Smooth muscle cell (in vitro differentiated cells): ENCODE data around the gene MXI1. TPM values are rescaled to one million over a fixed set of nuclear protein-coding genes. Genes with fewer than 3 reads are reported as not detected.

Experiments
- DNase-seq: peaks from one replicate; lab custom pipeline; 2025; ENCODE audit not compliant: unreplicated experiment; lab: John Stamatoyannopoulos, UW
- H2AFZ ChIP-seq: fragments of 200-600 bp; sonication (generic); 2 replicates; pipeline ENCODE4 v1.6.0; 2016; ENCODE audit warnings: antibody characterized with exemption, low read depth, mild to moderate bottlenecking
- H3F3A ChIP-seq: fragments of 200-600 bp; sonication (generic); 2 replicates; pipeline ENCODE4 v1.6.0; 2017; ENCODE audit warnings: antibody characterized with exemption, low read depth
- H3K27ac ChIP-seq: fragments of 200-600 bp; sonication (generic); 2 replicates; pipeline ENCODE4 v1.5.1; 2016; ENCODE audit warnings: low read depth, mild to moderate bottlenecking
- H3K27me3 ChIP-seq: fragments of 200-600 bp; sonication (generic); 2 replicates; pipeline ENCODE4 v1.6.1; 2016; ENCODE audit warnings: low read depth, mild to moderate bottlenecking
- H3K36me3 ChIP-seq: fragments of 200-600 bp; sonication (generic); 2 replicates; pipeline ENCODE4 v1.5.1; 2016; ENCODE audit warnings: low read depth
- H3K4me1 ChIP-seq: fragments of 200-600 bp; sonication (generic); 2 replicates; pipeline ENCODE4 v1.5.1; 2016; ENCODE audit warnings: low read depth
- H3K4me2 ChIP-seq: fragments of 200-600 bp; sonication (generic); 2 replicates; pipeline ENCODE4 v1.6.0; 2016; ENCODE audit warnings: mild to moderate bottlenecking
- H3K4me3 ChIP-seq: fragments of 200-600 bp; sonication (generic); 2 replicates; pipeline ENCODE4 v1.5.1; 2016; ENCODE audit warnings: mild to moderate bottlenecking
- H3K79me2 ChIP-seq: fragments of 200-600 bp; sonication (generic); 2 replicates; pipeline ENCODE4 v1.6.0; 2016; ENCODE audit warnings: low read depth, mild to moderate bottlenecking
- H3K9ac ChIP-seq: fragments of 200-600 bp; sonication (generic); 2 replicates; pipeline ENCODE4 v1.6.0; 2016; ENCODE audit warnings: low read depth
- H3K9me3 ChIP-seq: fragments of 200-600 bp; sonication (generic); replicated peaks from 2 replicates; pipeline ENCODE4 v1.5.1; 2016; ENCODE audit warnings: low read depth
- H4K20me1 ChIP-seq: fragments of 200-600 bp; sonication (generic); 2 replicates; pipeline ENCODE4 v1.6.0; 2016; ENCODE audit warnings: low read depth
- CTCF ChIP-seq: fragments of 200-600 bp; sonication (generic); IDR thresholded peaks from 2 replicates; pipeline ENCODE4 v1.5.1; 2017; ENCODE audit warnings: borderline replicate concordance, mild to moderate bottlenecking, antibody characterized with exemption; ENCODE audit not compliant: insufficient read depth, poor library complexity, severe bottlenecking
- WGBS: methylation state at CpG from one replicate; pipeline ENCODE4 v1.1.7; 2016; ENCODE audit warnings: low lambda C conversion rate; 5-methylcytosine and 5-hydroxymethylcytosine counted together
- polyA plus RNA-seq: library from polyadenylated mRNA; unstranded; fragments of >200 nt; fragmentation: Nextera tagmentation; extraction: Ambion mirVana; gene quantifications from 2 replicates; pipeline ENCODE4 v1.2.1, GENCODE V29; 2016
- total RNA-seq: library from RNA; depleted of rRNA; stranded (reverse); fragments of >200 nt; gene quantifications from 2 replicates; pipeline ENCODE4 v1.2.3, GENCODE V29; 2014

The MXI1 gene
- total and polyA plus RNA-seq, 2 experiments from 2014 or later: 35.9 to 52.3 TPM

- TF ChIP-seq CTCF: no peak
- H3K36me3 ChIP-seq: no peaks in the 10 kb centered on the region
Observed at GRCh38 chr10:110165239-110165638, 42.2 kb upstream of the MXI1 start.

GRCh38 chr10:110167149-110167548 lies 40.3 kb upstream of the MXI1 start:
- H3K9me3 ChIP-seq: no peaks in the 10 kb centered on the region
- H3K9ac ChIP-seq: no peak overlapping the region
- no peak overlapping the region for H3K27ac ChIP-seq
- no peak for DNase-seq
- 84% methylated on average over 7 of the region's 7 CpGs for WGBS
- H3K4me2 ChIP-seq: no peak overlapping the region
- H3K79me2 ChIP-seq: no peaks in the 10 kb centered on the region
- H3K4me3 ChIP-seq: no peak overlapping the region
- no peaks in the 10 kb centered on the region for H3K36me3 ChIP-seq
- peaks cover 60% of the 10 kb centered on the region for H3K27me3 ChIP-seq
- no peaks in the 10 kb centered on the region for H3F3A ChIP-seq
- TF ChIP-seq CTCF: no peak
- H2AFZ ChIP-seq: no peak overlapping the region
- peaks cover 14% of the 10 kb centered on the region for H3K4me1 ChIP-seq
- H4K20me1 ChIP-seq: no peaks in the 10 kb centered on the region

More at GRCh38 chr10:110165239-110165638, 42.2 kb upstream of the MXI1 start:
- no peaks in the 10 kb centered on the region for H3F3A ChIP-seq
- 81% methylated on average over 6 of the region's 6 CpGs for WGBS
- peaks cover 41% of the 10 kb centered on the region for H3K27me3 ChIP-seq
- no peak overlapping the region for H2AFZ ChIP-seq
- no peaks in the 10 kb centered on the region for H4K20me1 ChIP-seq
- no peak overlapping the region for H3K27ac ChIP-seq
- H3K4me1 ChIP-seq: peaks cover 9% of the 10 kb centered on the region
- H3K9me3 ChIP-seq: no peaks in the 10 kb centered on the region
- H3K4me2 ChIP-seq: no peak overlapping the region
- H3K79me2 ChIP-seq: no peaks in the 10 kb centered on the region
- no peak overlapping the region for H3K4me3 ChIP-seq
- H3K9ac ChIP-seq: no peak overlapping the region
- no peak for DNase-seq

- Histone ChIP-seq H3K9me3 (no peaks in the 10 kb centered on the region), H3F3A (no peaks in the 10 kb centered on the region), H3K27ac (no peak overlapping the region), H3K4me1 (peaks cover 9% of the 10 kb centered on the region), H3K4me3 (no peak overlapping the region), H3K79me2 (no peaks in the 10 kb centered on the region), H3K9ac (no peak overlapping the region), H3K4me2 (peak overlapping the region; percentile 15), H3K27me3 (peaks cover 58% of the 10 kb centered on the region), H4K20me1 (no peaks in the 10 kb centered on the region), H3K36me3 (no peaks in the 10 kb centered on the region), H2AFZ (no peak overlapping the region)
- TF ChIP-seq CTCF: no peak
- no peak for DNase-seq
- 5% methylated on average over 10 of the region's 10 CpGs for WGBS
Observed at GRCh38 chr10:110168601-110169481, 38.6 kb upstream of the MXI1 start.

- no peak overlapping the region for H2AFZ ChIP-seq
- H4K20me1 ChIP-seq: no peaks in the 10 kb centered on the region
- no peaks in the 10 kb centered on the region for H3K9me3 ChIP-seq
- peaks cover 58% of the 10 kb centered on the region for H3K27me3 ChIP-seq
- H3K4me2 ChIP-seq: no peak overlapping the region
- no peaks in the 10 kb centered on the region for H3K36me3 ChIP-seq
- H3F3A ChIP-seq: no peaks in the 10 kb centered on the region
- no peak for DNase-seq
- no peak overlapping the region for H3K27ac ChIP-seq
- WGBS: 20% methylated on average over 1 of the region's 1 CpG
- no peak for TF ChIP-seq CTCF
- H3K79me2 ChIP-seq: no peaks in the 10 kb centered on the region
- no peak overlapping the region for H3K4me3 ChIP-seq
- no peak overlapping the region for H3K9ac ChIP-seq
- H3K4me1 ChIP-seq: peaks cover 5% of the 10 kb centered on the region
Observed at GRCh38 chr10:110169586-110169985, 37.8 kb upstream of the MXI1 start.
